HG02759 (cell line): ENCODE data around the gene CDY2A.
"Not testable (repeated sequence)": the region's sequence is repeated elsewhere in the genome, so short reads cannot be mapped to it uniquely, and the experiment has no call there.

Source experiments
- ATAC-seq: cut with Tn5 transposase; IDR thresholded peaks from one replicate; pipeline ENCODE4 v1.9.1; 2021; ENCODE audit warnings: mild to moderate bottlenecking, moderate library complexity; ENCODE audit not compliant: unreplicated experiment

Gene CDY2A, protein sequence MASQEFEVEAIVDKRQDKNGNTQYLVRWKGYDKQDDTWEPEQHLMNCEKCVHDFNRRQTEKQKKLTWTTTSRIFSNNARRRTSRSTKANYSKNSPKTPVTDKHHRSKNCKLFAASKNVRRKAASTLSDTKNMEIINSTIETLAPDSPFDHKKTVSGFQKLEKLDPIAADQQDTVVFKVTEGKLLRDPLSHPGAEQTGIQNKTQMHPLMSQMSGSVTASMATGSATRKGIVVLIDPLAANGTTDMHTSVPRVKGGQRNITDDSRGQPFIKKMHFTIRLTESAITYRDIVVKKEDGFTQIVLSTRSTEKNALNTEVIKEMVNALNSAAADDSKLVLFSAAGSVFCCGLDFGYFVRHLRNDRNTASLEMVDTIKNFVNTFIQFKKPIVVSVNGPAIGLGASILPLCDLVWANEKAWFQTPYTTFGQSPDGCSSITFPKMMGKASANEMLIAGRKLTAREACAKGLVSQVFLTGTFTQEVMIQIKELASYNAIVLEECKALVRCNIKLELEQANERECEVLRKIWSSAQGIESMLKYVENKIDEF

GRCh38 chrY:18025487-18025886 is at the start of gene CDY2A:
Gene CDY2A (plus strand): TSS chrY:18025787. CDS start chrY:18026115, 328 bp downstream.
- ATAC-seq: not testable (repeated sequence)

- ATAC-seq: not testable (repeated sequence)
Measured at GRCh38 chrY:17997586-17997985, 28.0 kb upstream of the CDY2A start.

GRCh38 chrY:17998266-17998665 is 27.3 kb upstream of the CDY2A start:
- ATAC-seq: not testable (repeated sequence)

GRCh38 chrY:18023897-18024296 is 1.7 kb upstream of the CDY2A start:
- ATAC-seq: not testable (repeated sequence)

GRCh38 chrY:18028845-18029244 is 3.3 kb downstream of the CDY2A start:
- ATAC-seq: not testable (repeated sequence)

- ATAC-seq: not testable (repeated sequence)
Measured at GRCh38 chrY:18030178-18030577, 4.6 kb downstream of the CDY2A start.

GRCh38 chrY:18034100-18034814 is 8.7 kb downstream of the CDY2A start:
- not testable (repeated sequence) for ATAC-seq

GRCh38 chrY:18034864-18035263 is 9.3 kb downstream of the CDY2A start:
- ATAC-seq: not testable (repeated sequence)

- ATAC-seq: not testable (repeated sequence)
Measured at GRCh38 chrY:18044990-18045389, 19.4 kb downstream of the CDY2A start.

- ATAC-seq: not testable (repeated sequence)
Measured at GRCh38 chrY:18048149-18049040, 22.8 kb downstream of the CDY2A start.

GRCh38 chrY:18049061-18049460 is 23.5 kb downstream of the CDY2A start:
- ATAC-seq: not testable (repeated sequence)

- not testable (repeated sequence) for ATAC-seq
Measured at GRCh38 chrY:18056473-18056872, 30.9 kb downstream of the CDY2A start.

DNA sequence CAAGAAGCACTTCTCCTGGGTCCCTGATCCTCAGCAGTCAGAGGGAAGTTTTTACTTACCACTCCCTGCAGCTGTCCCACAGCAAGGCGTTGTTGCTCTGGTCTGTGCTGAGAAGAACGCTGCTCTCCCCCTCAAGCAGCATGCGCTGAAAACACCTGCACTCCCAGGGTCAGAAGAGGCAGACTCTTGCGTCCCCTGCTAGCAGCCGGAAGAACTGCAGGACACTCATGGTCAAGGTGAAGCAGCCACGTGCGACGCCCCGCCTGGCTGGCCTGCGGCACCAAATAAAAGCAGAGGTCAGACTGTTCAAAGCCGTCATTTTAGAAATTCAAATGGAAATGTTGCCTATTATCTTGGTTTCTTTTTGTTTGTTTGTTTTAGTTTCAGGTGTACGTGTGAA is 47.9 kb downstream of the CDY2A start:
- ATAC-seq: not testable (repeated sequence)
